Liver (tissue), 9 donors: ENCODE data around the gene LPP. TPM values are rescaled to one million over a fixed set of nuclear protein-coding genes. Genes with fewer than 3 reads are reported as not detected.

Experiments
- DNase-seq: peaks from one replicate; pipeline ENCODE4 v3.0.0-alpha.2; 2017; ENCODE audit warnings: low spot score
- H3K27ac ChIP-seq, 2 donors: one replicate each; pipeline ENCODE4 v1.7.0; 2013; ENCODE audit warnings: inconsistent platforms in 2 of 2, low read length in 2 of 2, control low read depth in 1 of 2, low read depth in 1 of 2, mild to moderate bottlenecking in 1 of 2
- H3K27me3 ChIP-seq, 4 donors: one replicate each; pipeline versions ENCODE4 v1.6.1 to v1.7.0; 2013; ENCODE audit warnings: low read length in 3 of 4, inconsistent platforms in 1 of 4, mild to moderate bottlenecking in 1 of 4, moderate library complexity in 1 of 4; ENCODE audit not compliant: control insufficient read depth in 4 of 4, insufficient read depth in 4 of 4
- H3K36me3 ChIP-seq, 4 donors: one replicate each; pipeline versions ENCODE4 v1.6.1 to v1.7.0; 2013; ENCODE audit warnings: low read length in 3 of 4, mild to moderate bottlenecking in 3 of 4, low read depth in 1 of 4, moderate library complexity in 1 of 4; ENCODE audit not compliant: control insufficient read depth in 4 of 4, insufficient read depth in 3 of 4
- H3K4me1 ChIP-seq, 4 donors: one replicate each; pipeline versions ENCODE4 v1.6.1 to v1.7.0; 2013; ENCODE audit warnings: low read length in 3 of 4, mild to moderate bottlenecking in 3 of 4, moderate library complexity in 1 of 4; ENCODE audit not compliant: control insufficient read depth in 4 of 4, insufficient read depth in 4 of 4
- H3K4me3 ChIP-seq, 3 donors: one replicate each; pipeline versions ENCODE4 v1.6.1 to v1.7.0; 2013; ENCODE audit warnings: low read length in 3 of 3, control low read depth in 1 of 3, low read depth in 1 of 3, mild to moderate bottlenecking in 1 of 3
- H3K9ac ChIP-seq, 2 donors: one replicate each; pipeline ENCODE4 v1.7.0; 2013; ENCODE audit warnings: low read length in 2 of 2, mild to moderate bottlenecking in 2 of 2, moderate library complexity in 2 of 2, control low read depth in 1 of 2, low read depth in 1 of 2
- H3K9me3 ChIP-seq, 4 donors: one replicate each; pipeline versions ENCODE4 v1.6.1 to v1.7.0; 2013; ENCODE audit warnings: low read length in 3 of 4; ENCODE audit not compliant: control insufficient read depth in 4 of 4
- EGR1 ChIP-seq, 2 donors: IDR thresholded peaks; 2 replicates each; pipeline ENCODE4 v1.6.1; 2016 to 2018; ENCODE audit warnings: antibody characterized with exemption in 2 of 2, low read depth in 2 of 2
- FOXA1 ChIP-seq: IDR thresholded peaks from 2 replicates; pipeline ENCODE4 v1.6.1; 2016; ENCODE audit warnings: antibody characterized with exemption
- FOXA2 ChIP-seq: IDR thresholded peaks from 2 replicates; pipeline ENCODE4 v1.6.1; 2016; ENCODE audit warnings: antibody characterized with exemption
- GABPA ChIP-seq, 2 donors: IDR thresholded peaks in 1 of 2; conservative IDR thresholded peaks in 1 of 2; 2 replicates each; pipeline ENCODE4 v1.6.1; 2016; ENCODE audit warnings: antibody characterized with exemption in 2 of 2, mild to moderate bottlenecking in 1 of 2, moderate library complexity in 1 of 2
- HNF4A ChIP-seq, 2 donors: conservative IDR thresholded peaks; 2 replicates each; pipeline ENCODE4 v1.6.1; 2016; ENCODE audit warnings: antibody characterized with exemption in 2 of 2, mild to moderate bottlenecking in 2 of 2
- HNF4G ChIP-seq: IDR thresholded peaks from 2 replicates; pipeline ENCODE4 v1.6.1; 2016; ENCODE audit warnings: antibody characterized with exemption
- JUND ChIP-seq, 2 donors: IDR thresholded peaks; 2 replicates each; pipeline ENCODE4 v1.6.1; 2016; ENCODE audit warnings: antibody characterized with exemption in 2 of 2
- NR2F2 ChIP-seq: IDR thresholded peaks from 2 replicates; pipeline ENCODE4 v1.6.1; 2016; ENCODE audit warnings: antibody characterized with exemption
- RAD21 ChIP-seq, 2 donors: IDR thresholded peaks; 2 replicates each; pipeline ENCODE4 v1.6.1; 2016; ENCODE audit warnings: antibody characterized with exemption in 2 of 2, mild to moderate bottlenecking in 2 of 2
- RXRA ChIP-seq, 2 donors: IDR thresholded peaks; 2 replicates each; pipeline ENCODE4 v1.6.1; 2017 to 2018; ENCODE audit warnings: antibody characterized with exemption in 2 of 2, mild to moderate bottlenecking in 1 of 2
- SP1 ChIP-seq: IDR thresholded peaks from 2 replicates; pipeline ENCODE4 v1.6.1; 2018; ENCODE audit warnings: antibody characterized with exemption, mild to moderate bottlenecking
- TAF1 ChIP-seq: conservative IDR thresholded peaks from 2 replicates; pipeline ENCODE4 v1.6.1; 2016; ENCODE audit warnings: antibody characterized with exemption, mild to moderate bottlenecking
- YY1 ChIP-seq: IDR thresholded peaks from 2 replicates; pipeline ENCODE4 v1.6.1; 2016; ENCODE audit warnings: antibody characterized with exemption, mild to moderate bottlenecking
- WGBS: extraction: QIAGEN DNeasy Blood & Tissue Kit; methylation state at CpG from one replicate; pipeline ENCODE4 v1.1.7; 2013; 5-methylcytosine and 5-hydroxymethylcytosine counted together
- polyA plus RNA-seq, 2 donors: library from polyadenylated mRNA; stranded (reverse) in 1 of 2; unstranded in 1 of 2; fragments of 200-250 nt in 1 of 2; fragments of >200 nt in 1 of 2; fragmentation: Nextera tagmentation in 1 of 2; extraction: Ambion mirVana in 1 of 2; gene quantifications; one replicate each; pipeline versions ENCODE4 v1.2.1 to v1.2.3, GENCODE V29; 2013 to 2015
- total RNA-seq, 2 donors: library from RNA; depleted of rRNA; stranded (reverse); fragments of >200 nt; gene quantifications; one replicate each; pipeline ENCODE4 v1.2.3, GENCODE V29; 2014
- TF ChIP-seq, protein P1 (sequence below): IDR thresholded peaks from 2 replicates; pipeline ENCODE4 v1.6.1; 2016; ENCODE audit warnings: antibody characterized with exemption, mild to moderate bottlenecking
- TF ChIP-seq, protein P2 (sequence below): IDR thresholded peaks from 2 replicates; pipeline ENCODE4 v1.6.1; 2016; ENCODE audit warnings: antibody characterized with exemption
- TF ChIP-seq, protein P3 (sequence below): IDR thresholded peaks from 2 replicates; pipeline ENCODE4 v1.6.1; 2016; ENCODE audit warnings: antibody characterized with exemption
- TF ChIP-seq, protein P4 (sequence below): IDR thresholded peaks from 2 replicates; pipeline ENCODE4 v1.6.1; 2016; ENCODE audit warnings: antibody characterized with exemption
- TF ChIP-seq, protein P5 (sequence below): fragments of 150-350 bp; IDR thresholded peaks from 2 replicates; pipeline ENCODE4 v1.5.1; 2017; ENCODE audit warnings: improper control_type of control experiment, low read depth, low read length; ENCODE audit not compliant: missing input control
- donor health status: healthy.
- donor health status: healthy.
- donor health status: healthy.
- donor health status: healthy.
- donor health status: healthy.

LPP gene
- total and polyA plus RNA-seq, 4 donors, result 3.3 to 53.7 (median 28.2) TPM

DNA sequence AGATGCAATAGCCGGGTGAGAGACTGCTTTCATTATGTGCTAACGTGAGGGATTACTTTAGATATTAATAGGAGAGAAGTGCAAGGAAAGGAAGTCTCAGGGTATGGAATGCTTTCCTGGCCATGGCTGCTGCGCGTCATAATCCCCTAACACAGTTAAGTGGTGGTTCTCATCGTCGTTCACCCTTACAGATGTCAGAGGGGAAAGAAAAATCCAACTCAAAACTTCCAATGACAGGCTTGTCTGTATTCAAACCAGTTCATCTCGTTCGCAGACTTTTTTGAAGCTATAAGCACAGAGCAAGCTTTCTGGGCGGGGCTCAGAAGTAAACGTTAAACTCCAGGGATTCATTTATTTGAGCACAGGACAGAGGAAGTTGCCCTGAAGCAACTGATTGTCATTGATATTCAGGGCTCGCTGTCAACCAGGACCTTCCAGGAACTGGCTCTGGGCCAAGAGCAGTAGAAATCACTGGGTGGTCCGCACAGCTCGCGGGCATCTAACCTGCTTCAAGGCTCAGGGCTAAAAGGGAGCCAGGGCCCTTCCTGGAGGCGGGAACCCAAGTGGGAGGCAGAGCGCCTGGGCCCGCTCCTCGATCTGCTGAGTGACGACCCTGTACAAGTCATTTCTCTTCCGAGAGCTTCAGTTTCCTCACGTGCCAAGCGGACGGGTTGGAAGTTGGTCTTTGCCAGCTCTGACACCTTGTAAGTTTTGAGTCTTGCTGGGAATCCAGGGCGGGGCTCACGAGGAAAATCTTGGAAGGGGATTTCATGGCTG is 1.1 kb upstream of the LPP start:
- Histone ChIP-seq H3K4me3 (peak overlapping the region; percentile 80 to 86 (median 83)), H3K9ac (peak overlapping the region; percentile 77 to 98), H3K27me3 (no peaks in the 10 kb centered on the region), H3K4me1 (peaks cover 5 to 35% (median 27%) of the 10 kb centered on the region in 4 donors), H3K27ac (peak overlapping the region; percentile 96 to 97), H3K9me3 (no peaks in the 10 kb centered on the region), H3K36me3 (no peaks in the 10 kb centered on the region)
- DNase-seq, result peak; percentile 38
- 39% methylated on average over 25 of the region's 25 CpGs for WGBS
- TF ChIP-seq NR2F2 (peak; percentile 18), RAD21 (IDR thresholded peaks at IDR 0.05) (peak in 1 of 2 donors; percentile 13), FOXA2 (no peak), JUND (IDR thresholded peaks at IDR 0.05) (no peak)

DNA sequence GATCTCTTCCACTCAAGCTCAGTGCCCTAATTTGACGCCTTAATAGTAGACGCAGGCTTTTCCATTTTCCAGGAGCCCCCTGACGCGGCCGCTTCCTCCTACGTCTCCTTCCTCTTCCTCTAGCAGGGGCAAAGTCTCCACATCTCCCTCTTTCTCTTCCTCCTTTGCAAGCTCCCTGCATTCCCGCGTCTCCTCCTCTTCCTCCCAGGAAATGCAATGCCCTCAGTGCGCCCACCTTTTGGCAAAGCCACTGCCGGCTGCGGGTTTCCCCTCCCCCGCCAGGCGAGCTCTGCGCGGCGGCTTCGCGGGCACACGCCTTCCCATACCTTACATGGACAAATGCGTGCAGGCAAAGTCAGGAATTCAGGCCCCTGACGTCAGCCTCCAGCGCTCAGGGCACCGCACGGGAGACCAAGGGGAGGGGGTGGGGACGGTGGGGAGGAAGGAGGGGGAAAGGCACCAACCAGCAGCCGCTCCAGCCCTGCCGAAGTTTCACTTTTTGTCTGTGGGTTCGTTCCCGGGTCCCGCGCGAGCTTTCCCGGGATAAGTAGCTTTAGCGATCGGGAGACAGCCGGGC is 432 bp upstream of the LPP start:
- Histone ChIP-seq H3K27me3 (no peaks in the 10 kb centered on the region), H3K36me3 (no peaks in the 10 kb centered on the region), H3K9me3 (no peaks in the 10 kb centered on the region), H3K9ac (peak overlapping the region; percentile 77 to 98), H3K4me3 (peak overlapping the region; percentile 80 to 86 (median 83)), H3K4me1 (peaks cover 5 to 42% (median 33%) of the 10 kb centered on the region in 4 donors), H3K27ac (peak overlapping the region; percentile 96 to 97)
- TF ChIP-seq JUND (IDR thresholded peaks at IDR 0.05) (no peak), GABPA (IDR thresholded peaks at IDR 0.05 in 1 of 2, conservative IDR thresholded peaks at IDR 0.05 in 1 of 2) (no peak), RAD21 (IDR thresholded peaks at IDR 0.05) (peak; percentile 39 to 54), EGR1 (IDR thresholded peaks at IDR 0.05; ENCODE audit: low read depth in 2 of 2) (peak; percentile 26 to 27), FOXA1 (no peak), NR2F2 (peak; percentile 1), HNF4A (conservative IDR thresholded peaks at IDR 0.05) (peak in 1 of 2 donors; percentile 38), TAF1 (no peak), FOXA2 (no peak), YY1 (peak; percentile 17), RXRA (IDR thresholded peaks at IDR 0.05) (no peak), SP1 (peak; percentile 52), HNF4G (no peak)
- TF ChIP-seq, protein P1, sequence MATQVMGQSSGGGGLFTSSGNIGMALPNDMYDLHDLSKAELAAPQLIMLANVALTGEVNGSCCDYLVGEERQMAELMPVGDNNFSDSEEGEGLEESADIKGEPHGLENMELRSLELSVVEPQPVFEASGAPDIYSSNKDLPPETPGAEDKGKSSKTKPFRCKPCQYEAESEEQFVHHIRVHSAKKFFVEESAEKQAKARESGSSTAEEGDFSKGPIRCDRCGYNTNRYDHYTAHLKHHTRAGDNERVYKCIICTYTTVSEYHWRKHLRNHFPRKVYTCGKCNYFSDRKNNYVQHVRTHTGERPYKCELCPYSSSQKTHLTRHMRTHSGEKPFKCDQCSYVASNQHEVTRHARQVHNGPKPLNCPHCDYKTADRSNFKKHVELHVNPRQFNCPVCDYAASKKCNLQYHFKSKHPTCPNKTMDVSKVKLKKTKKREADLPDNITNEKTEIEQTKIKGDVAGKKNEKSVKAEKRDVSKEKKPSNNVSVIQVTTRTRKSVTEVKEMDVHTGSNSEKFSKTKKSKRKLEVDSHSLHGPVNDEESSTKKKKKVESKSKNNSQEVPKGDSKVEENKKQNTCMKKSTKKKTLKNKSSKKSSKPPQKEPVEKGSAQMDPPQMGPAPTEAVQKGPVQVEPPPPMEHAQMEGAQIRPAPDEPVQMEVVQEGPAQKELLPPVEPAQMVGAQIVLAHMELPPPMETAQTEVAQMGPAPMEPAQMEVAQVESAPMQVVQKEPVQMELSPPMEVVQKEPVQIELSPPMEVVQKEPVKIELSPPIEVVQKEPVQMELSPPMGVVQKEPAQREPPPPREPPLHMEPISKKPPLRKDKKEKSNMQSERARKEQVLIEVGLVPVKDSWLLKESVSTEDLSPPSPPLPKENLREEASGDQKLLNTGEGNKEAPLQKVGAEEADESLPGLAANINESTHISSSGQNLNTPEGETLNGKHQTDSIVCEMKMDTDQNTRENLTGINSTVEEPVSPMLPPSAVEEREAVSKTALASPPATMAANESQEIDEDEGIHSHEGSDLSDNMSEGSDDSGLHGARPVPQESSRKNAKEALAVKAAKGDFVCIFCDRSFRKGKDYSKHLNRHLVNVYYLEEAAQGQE, result peak; percentile 23
- TF ChIP-seq, protein P2, sequence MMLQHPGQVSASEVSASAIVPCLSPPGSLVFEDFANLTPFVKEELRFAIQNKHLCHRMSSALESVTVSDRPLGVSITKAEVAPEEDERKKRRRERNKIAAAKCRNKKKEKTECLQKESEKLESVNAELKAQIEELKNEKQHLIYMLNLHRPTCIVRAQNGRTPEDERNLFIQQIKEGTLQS, result no peak
- TF ChIP-seq, protein P3, sequence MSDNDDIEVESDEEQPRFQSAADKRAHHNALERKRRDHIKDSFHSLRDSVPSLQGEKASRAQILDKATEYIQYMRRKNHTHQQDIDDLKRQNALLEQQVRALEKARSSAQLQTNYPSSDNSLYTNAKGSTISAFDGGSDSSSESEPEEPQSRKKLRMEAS, result peak; percentile 45
- TF ChIP-seq, protein P4, sequence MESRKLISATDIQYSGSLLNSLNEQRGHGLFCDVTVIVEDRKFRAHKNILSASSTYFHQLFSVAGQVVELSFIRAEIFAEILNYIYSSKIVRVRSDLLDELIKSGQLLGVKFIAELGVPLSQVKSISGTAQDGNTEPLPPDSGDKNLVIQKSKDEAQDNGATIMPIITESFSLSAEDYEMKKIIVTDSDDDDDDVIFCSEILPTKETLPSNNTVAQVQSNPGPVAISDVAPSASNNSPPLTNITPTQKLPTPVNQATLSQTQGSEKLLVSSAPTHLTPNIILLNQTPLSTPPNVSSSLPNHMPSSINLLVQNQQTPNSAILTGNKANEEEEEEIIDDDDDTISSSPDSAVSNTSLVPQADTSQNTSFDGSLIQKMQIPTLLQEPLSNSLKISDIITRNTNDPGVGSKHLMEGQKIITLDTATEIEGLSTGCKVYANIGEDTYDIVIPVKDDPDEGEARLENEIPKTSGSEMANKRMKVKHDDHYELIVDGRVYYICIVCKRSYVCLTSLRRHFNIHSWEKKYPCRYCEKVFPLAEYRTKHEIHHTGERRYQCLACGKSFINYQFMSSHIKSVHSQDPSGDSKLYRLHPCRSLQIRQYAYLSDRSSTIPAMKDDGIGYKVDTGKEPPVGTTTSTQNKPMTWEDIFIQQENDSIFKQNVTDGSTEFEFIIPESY, result no peak
- TF ChIP-seq, protein P5, sequence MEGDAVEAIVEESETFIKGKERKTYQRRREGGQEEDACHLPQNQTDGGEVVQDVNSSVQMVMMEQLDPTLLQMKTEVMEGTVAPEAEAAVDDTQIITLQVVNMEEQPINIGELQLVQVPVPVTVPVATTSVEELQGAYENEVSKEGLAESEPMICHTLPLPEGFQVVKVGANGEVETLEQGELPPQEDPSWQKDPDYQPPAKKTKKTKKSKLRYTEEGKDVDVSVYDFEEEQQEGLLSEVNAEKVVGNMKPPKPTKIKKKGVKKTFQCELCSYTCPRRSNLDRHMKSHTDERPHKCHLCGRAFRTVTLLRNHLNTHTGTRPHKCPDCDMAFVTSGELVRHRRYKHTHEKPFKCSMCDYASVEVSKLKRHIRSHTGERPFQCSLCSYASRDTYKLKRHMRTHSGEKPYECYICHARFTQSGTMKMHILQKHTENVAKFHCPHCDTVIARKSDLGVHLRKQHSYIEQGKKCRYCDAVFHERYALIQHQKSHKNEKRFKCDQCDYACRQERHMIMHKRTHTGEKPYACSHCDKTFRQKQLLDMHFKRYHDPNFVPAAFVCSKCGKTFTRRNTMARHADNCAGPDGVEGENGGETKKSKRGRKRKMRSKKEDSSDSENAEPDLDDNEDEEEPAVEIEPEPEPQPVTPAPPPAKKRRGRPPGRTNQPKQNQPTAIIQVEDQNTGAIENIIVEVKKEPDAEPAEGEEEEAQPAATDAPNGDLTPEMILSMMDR, result no peak
- DNase-seq, result peak; percentile 63
- 2% methylated on average over 36 of the region's 36 CpGs for WGBS
